ENCODE data around the gene MAP3K1.
A peak's percentile ranks its signal among the peaks of the same experiment; 100 is the strongest.
"Not testable (repeated sequence)": the region's sequence is repeated elsewhere in the genome, so short reads cannot be mapped to it uniquely, and the experiment has no call there.

The MAP3K1 gene
- long read RNA-seq, donor 1, full-length matches to known transcripts: 4 of 4 reads
- long read RNA-seq, donor 1, partial matches to known transcripts: 0 of 4 reads
- long read RNA-seq, donor 1, other reads (novel, unspliced or antisense): 0 of 4 reads
- long read RNA-seq, donor 2, partial matches to known transcripts: 8 of 8 reads
- long read RNA-seq, donor 2, other reads (novel, unspliced or antisense): 0 of 8 reads
- long read RNA-seq, donor 3, full-length matches to known transcripts: 1 of 12 reads
- long read RNA-seq, donor 3, partial matches to known transcripts: 11 of 12 reads
- long read RNA-seq, donor 3, other reads (novel, unspliced or antisense): 0 of 12 reads
- long read RNA-seq, donor 4, full-length matches to known transcripts: 5 of 30 reads
- long read RNA-seq, donor 4, partial matches to known transcripts: 25 of 30 reads
- long read RNA-seq, donor 4, other reads (novel, unspliced or antisense): 0 of 30 reads
- long read RNA-seq, donor 5, full-length matches to known transcripts: 5 of 11 reads
- long read RNA-seq, donor 5, partial matches to known transcripts: 6 of 11 reads
- long read RNA-seq, donor 5, other reads (novel, unspliced or antisense): 0 of 11 reads
- long read RNA-seq, donor 6, full-length matches to known transcripts: 1 of 16 reads
- long read RNA-seq, donor 6, partial matches to known transcripts: 15 of 16 reads
- long read RNA-seq, donor 6, other reads (novel, unspliced or antisense): 0 of 16 reads
- long read RNA-seq, donor 7, full-length matches to known transcripts: 2 of 38 reads
- long read RNA-seq, donor 7, partial matches to known transcripts: 36 of 38 reads
- long read RNA-seq, donor 7, other reads (novel, unspliced or antisense): 0 of 38 reads
- long read RNA-seq, donor 8, full-length matches to known transcripts: 2 of 7 reads
- long read RNA-seq, donor 8, partial matches to known transcripts: 5 of 7 reads
- long read RNA-seq, donor 8, other reads (novel, unspliced or antisense): 0 of 7 reads

GRCh38 chr5:56814963-56815657, at the start of gene MAP3K1:
TSS of gene MAP3K1 (plus strand) at chr5:56815549. CDS start at chr5:56815574, 25 bp downstream.
- peak; percentile 96 for DNase-seq

- DNase-seq: no peak
Observed at GRCh38 chr5:56766926-56767325, 48.4 kb upstream of the MAP3K1 start.

GRCh38 chr5:56769875-56770604, 45.3 kb upstream of the MAP3K1 start:
- DNase-seq: no peak

- no peak for DNase-seq
Observed at GRCh38 chr5:56772767-56773166, 42.6 kb upstream of the MAP3K1 start.

- no peak for DNase-seq
Observed at GRCh38 chr5:56774957-56775356, 40.4 kb upstream of the MAP3K1 start.

- not testable (repeated sequence) for DNase-seq
Observed at GRCh38 chr5:56776212-56776846, 39.0 kb upstream of the MAP3K1 start.

- no peak for DNase-seq
Observed at GRCh38 chr5:56783261-56783660, 32.1 kb upstream of the MAP3K1 start.

- DNase-seq: no peak
Observed at GRCh38 chr5:56786346-56786745, 29.0 kb upstream of the MAP3K1 start.

GRCh38 chr5:56791396-56791795, 24.0 kb upstream of the MAP3K1 start:
- no peak for DNase-seq

GRCh38 chr5:56798521-56798920, 16.8 kb upstream of the MAP3K1 start:
- no peak for DNase-seq

GRCh38 chr5:56800186-56800585, 15.2 kb upstream of the MAP3K1 start:
- DNase-seq: no peak

- no peak for DNase-seq
Observed at GRCh38 chr5:56801256-56801655, 14.1 kb upstream of the MAP3K1 start.

- no peak for DNase-seq
Observed at GRCh38 chr5:56802205-56802604, 13.1 kb upstream of the MAP3K1 start.

GRCh38 chr5:56803025-56803424, 12.3 kb upstream of the MAP3K1 start:
- DNase-seq: no peak

GRCh38 chr5:56803894-56804293, 11.5 kb upstream of the MAP3K1 start:
- no peak for DNase-seq

- no peak for DNase-seq
Observed at GRCh38 chr5:56807679-56808078, 7.7 kb upstream of the MAP3K1 start.

- no peak for DNase-seq
Observed at GRCh38 chr5:56808211-56808610, 7.1 kb upstream of the MAP3K1 start.

- DNase-seq: no peak
Observed at GRCh38 chr5:56810826-56811225, 4.5 kb upstream of the MAP3K1 start.

GRCh38 chr5:56812110-56812509, 3.2 kb upstream of the MAP3K1 start:
- DNase-seq: no peak

GRCh38 chr5:56813302-56813701, 2.0 kb upstream of the MAP3K1 start:
- no peak for DNase-seq

- DNase-seq: peak; percentile 81
Observed at GRCh38 chr5:56814361-56814962, 887 bp upstream of the MAP3K1 start.

All from right kidney (tissue), 9 donors.